Trophoblast cell (in vitro differentiated cells and primary cell): Measurements from ENCODE around the gene RAB3GAP1.
"Not testable (repeated sequence)": the region's sequence is repeated elsewhere in the genome, so short reads cannot be mapped to it uniquely, and the experiment has no call there.

Experiments
- DNase-seq, 2 donors: peaks; one replicate each; pipeline ENCODE4 v3.0.0-alpha.2; 2016
- H2AFZ ChIP-seq: 2 replicates; pipeline ENCODE4 v1.6.1; 2013; ENCODE audit warnings: low read length, moderate library complexity, mild to moderate bottlenecking; ENCODE audit not compliant: insufficient read depth, poor library complexity
- H2AK5ac ChIP-seq: 2 replicates; pipeline ENCODE4 v1.6.1; 2013; ENCODE audit warnings: mild to moderate bottlenecking, low read length
- H2BK120ac ChIP-seq: 2 replicates; pipeline ENCODE4 v1.6.1; 2013; ENCODE audit warnings: low read length, mild to moderate bottlenecking, moderate library complexity; ENCODE audit not compliant: insufficient read depth, poor library complexity
- H2BK12ac ChIP-seq: 2 replicates; pipeline ENCODE4 v1.6.1; 2013; ENCODE audit warnings: mild to moderate bottlenecking, low read length, moderate library complexity
- H2BK5ac ChIP-seq: 2 replicates; pipeline ENCODE4 v1.6.1; 2013; ENCODE audit warnings: low read length, low read depth, moderate library complexity, mild to moderate bottlenecking; ENCODE audit not compliant: poor library complexity
- H3K14ac ChIP-seq: 2 replicates; pipeline ENCODE4 v1.6.1; 2013; ENCODE audit warnings: mild to moderate bottlenecking, low read length
- H3K18ac ChIP-seq: 2 replicates; pipeline ENCODE4 v1.6.1; 2013; ENCODE audit warnings: mild to moderate bottlenecking, low read length
- H3K23ac ChIP-seq: 2 replicates; pipeline ENCODE4 v1.6.1; 2013; ENCODE audit warnings: low read length
- H3K27ac ChIP-seq: 2 replicates; pipeline ENCODE4 v1.5.1; 2013; ENCODE audit warnings: low read depth, mild to moderate bottlenecking, inconsistent platforms, low read length, moderate library complexity
- H3K27me3 ChIP-seq: 2 replicates; pipeline ENCODE4 v1.6.1; 2013; ENCODE audit warnings: inconsistent platforms, mild to moderate bottlenecking, low read length, moderate library complexity; ENCODE audit not compliant: insufficient read depth
- H3K36me3 ChIP-seq, 2 experiments: 1 replicate in 1 of 2; 2 replicates in 1 of 2; pipeline ENCODE4 v1.6.1; 2013; ENCODE audit warnings: low read length in 2 of 2, mild to moderate bottlenecking in 2 of 2, moderate library complexity in 1 of 2; ENCODE audit not compliant: insufficient read depth in 2 of 2, control insufficient read depth in 1 of 2
- H3K4ac ChIP-seq: 2 replicates; pipeline ENCODE4 v1.6.1; 2013; ENCODE audit warnings: low read depth, mild to moderate bottlenecking, low read length, moderate library complexity
- H3K4me1 ChIP-seq, 2 experiments: 1 replicate in 1 of 2; 2 replicates in 1 of 2; pipeline ENCODE4 v1.6.1; 2013; ENCODE audit warnings: low read length in 2 of 2, mild to moderate bottlenecking in 2 of 2, moderate library complexity in 1 of 2; ENCODE audit not compliant: insufficient read depth in 2 of 2, control insufficient read depth in 1 of 2
- H3K4me2 ChIP-seq: 2 replicates; pipeline ENCODE4 v1.6.1; 2013; ENCODE audit warnings: inconsistent platforms, mild to moderate bottlenecking, low read length, moderate library complexity
- H3K4me3 ChIP-seq: 2 replicates; pipeline ENCODE4 v1.5.1; 2013; ENCODE audit warnings: mild to moderate bottlenecking, low read depth, low read length, inconsistent platforms
- H3K79me1 ChIP-seq: one replicate; pipeline ENCODE4 v1.6.1; 2013; ENCODE audit warnings: low read length
- H3K79me2 ChIP-seq: 2 replicates; pipeline ENCODE4 v1.6.1; 2013; ENCODE audit warnings: low read length, mild to moderate bottlenecking; ENCODE audit not compliant: control insufficient read depth, insufficient read depth, poor library complexity
- H3K9ac ChIP-seq: 2 replicates; pipeline ENCODE4 v1.6.1; 2013; ENCODE audit warnings: mild to moderate bottlenecking, low read length
- H3K9me3 ChIP-seq: 2 replicates; pipeline ENCODE4 v1.6.1; 2013; ENCODE audit warnings: low read depth, mild to moderate bottlenecking, control low read depth, inconsistent platforms, low read length; ENCODE audit not compliant: insufficient read depth
- H4K12ac ChIP-seq: 2 replicates; pipeline ENCODE4 v1.6.1; 2013; ENCODE audit warnings: low read depth, mild to moderate bottlenecking, low read length, moderate library complexity
- H4K8ac ChIP-seq: 2 replicates; pipeline ENCODE4 v1.6.1; 2013; ENCODE audit warnings: low read depth, mild to moderate bottlenecking, low read length, moderate library complexity
- H4K91ac ChIP-seq: one replicate; pipeline ENCODE4 v1.6.1; 2013; ENCODE audit warnings: low read depth, mild to moderate bottlenecking, low read length, moderate library complexity
- WGBS: extraction: QIAGEN DNeasy Blood & Tissue Kit; methylation state at CpG from one replicate; pipeline ENCODE4 v1.1.7; 2013; ENCODE audit warnings: missing lambda C conversion rate; ENCODE audit not compliant: insufficient read length, insufficient coverage; ENCODE audit errors: extremely low coverage; 5-methylcytosine and 5-hydroxymethylcytosine counted together

RAB3GAP1 gene

GRCh38 chr2:135076556-135076955 is 24.5 kb downstream of the RAB3GAP1 start:
- H3K4me3 ChIP-seq, result no peak overlapping the region
- H3K9ac ChIP-seq, result no peak overlapping the region
- peaks cover 7% of the 10 kb centered on the region for H3K9me3 ChIP-seq
- H2BK12ac ChIP-seq, result no peak overlapping the region
- H3K18ac ChIP-seq, result no peak overlapping the region
- H2BK5ac ChIP-seq, result no peak overlapping the region
- WGBS, result no CpG with 5 or more reads among the region's 2 CpGs
- no peak overlapping the region for H2AK5ac ChIP-seq
- no peak overlapping the region for H4K8ac ChIP-seq
- H3K4ac ChIP-seq, result no peak overlapping the region
- H3K23ac ChIP-seq, result no peak overlapping the region
- peaks cover 8 to 15% of the 10 kb centered on the region in 2 experiments for H3K36me3 ChIP-seq
- no peak overlapping the region for H4K12ac ChIP-seq
- H4K91ac ChIP-seq, result no peak overlapping the region
- H3K27ac ChIP-seq, result no peak overlapping the region
- no peaks in the 10 kb centered on the region for H3K27me3 ChIP-seq
- H3K14ac ChIP-seq, result no peak overlapping the region
- no peaks in the 10 kb centered on the region for H3K79me2 ChIP-seq
- no peaks in the 10 kb centered on the region for H3K79me1 ChIP-seq
- H3K4me2 ChIP-seq, result no peak overlapping the region
- H3K4me1 ChIP-seq, result no peaks in the 10 kb centered on the region
- no peak overlapping the region for H2BK120ac ChIP-seq
- no peak for DNase-seq
- no peak overlapping the region for H2AFZ ChIP-seq

DNA sequence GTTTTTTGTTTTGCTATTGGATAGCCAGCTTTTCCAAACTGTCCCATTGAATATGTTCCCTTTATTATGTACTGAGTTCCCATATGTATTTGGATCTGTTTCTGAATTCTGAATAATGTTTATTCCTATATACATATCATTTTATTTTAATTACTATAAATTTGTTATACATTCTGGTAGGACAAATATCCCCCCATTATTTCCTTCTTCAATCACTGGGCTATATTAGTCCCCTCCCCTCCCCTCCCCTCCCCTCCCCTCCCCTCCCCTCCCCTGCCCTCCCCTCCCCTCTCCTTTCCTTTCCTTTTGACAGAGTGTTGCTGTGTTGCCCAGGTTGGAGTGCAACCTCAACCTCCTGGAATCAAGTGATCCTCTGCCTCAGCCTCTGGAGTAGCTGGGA is 26.3 kb downstream of the RAB3GAP1 start:
- Histone ChIP-seq H3K79me2 (no peaks in the 10 kb centered on the region), H2BK120ac (no peak overlapping the region), H3K23ac (no peak overlapping the region), H2AFZ (no peak overlapping the region), H4K8ac (no peak overlapping the region), H3K9me3 (peaks cover under 1% of the 10 kb centered on the region), H4K91ac (no peak overlapping the region), H2BK12ac (no peak overlapping the region), H3K4me2 (no peak overlapping the region), H3K9ac (no peak overlapping the region), H4K12ac (no peak overlapping the region), H3K14ac (no peak overlapping the region), H2BK5ac (no peak overlapping the region), H3K18ac (no peak overlapping the region), H3K4me1 (no peaks in the 10 kb centered on the region), H3K4me3 (no peak overlapping the region), H3K36me3 (peaks cover 2 to 8% of the 10 kb centered on the region in 2 experiments), H3K79me1 (no peaks in the 10 kb centered on the region), H3K27me3 (no peaks in the 10 kb centered on the region), H3K27ac (no peak overlapping the region), H2AK5ac (no peak overlapping the region), H3K4ac (no peak overlapping the region)
- no peak for DNase-seq

- no peak overlapping the region for H2AFZ ChIP-seq
- no peak overlapping the region for H2AK5ac ChIP-seq
- no peaks in the 10 kb centered on the region for H3K36me3 ChIP-seq
- no peak overlapping the region for H3K4me3 ChIP-seq
- no peak overlapping the region for H3K14ac ChIP-seq
- H2BK12ac ChIP-seq, result no peak overlapping the region
- no peak for DNase-seq
- H3K4me1 ChIP-seq, result no peaks in the 10 kb centered on the region
- no peaks in the 10 kb centered on the region for H3K9me3 ChIP-seq
- no peak overlapping the region for H3K18ac ChIP-seq
- H3K23ac ChIP-seq, result no peak overlapping the region
- no peak overlapping the region for H2BK120ac ChIP-seq
- H3K4me2 ChIP-seq, result no peak overlapping the region
- H3K79me2 ChIP-seq, result no peaks in the 10 kb centered on the region
- H2BK5ac ChIP-seq, result no peak overlapping the region
- no peak overlapping the region for H3K4ac ChIP-seq
- no peak overlapping the region for H3K9ac ChIP-seq
- no peak overlapping the region for H4K12ac ChIP-seq
- no peak overlapping the region for H3K27ac ChIP-seq
- no peaks in the 10 kb centered on the region for H3K79me1 ChIP-seq
- no peak overlapping the region for H4K8ac ChIP-seq
- no CpG with 5 or more reads among the region's 2 CpGs for WGBS
- H4K91ac ChIP-seq, result no peak overlapping the region
- no peaks in the 10 kb centered on the region for H3K27me3 ChIP-seq
Measured at GRCh38 chr2:135086222-135086621, 34.1 kb downstream of the RAB3GAP1 start.

- H3K18ac ChIP-seq, result not testable (repeated sequence)
Measured at GRCh38 chr2:135089597-135089996, 37.5 kb downstream of the RAB3GAP1 start.

More at GRCh38 chr2:135089597-135089996, 37.5 kb downstream of the RAB3GAP1 start:
- H2BK12ac ChIP-seq, H3K4me2 ChIP-seq, H3K14ac ChIP-seq, H4K12ac ChIP-seq, H3K9me3 ChIP-seq, H2AK5ac ChIP-seq, H2BK120ac ChIP-seq, H2AFZ ChIP-seq, H3K79me1 ChIP-seq, H4K8ac ChIP-seq, H3K4me3 ChIP-seq, H3K4ac ChIP-seq, H3K27ac ChIP-seq, H3K79me2 ChIP-seq, H4K91ac ChIP-seq, H3K9ac ChIP-seq, H3K4me1 ChIP-seq, H3K27me3 ChIP-seq, H2BK5ac ChIP-seq, H3K36me3 ChIP-seq, DNase-seq, H3K23ac ChIP-seq: not testable (repeated sequence)
- no CpG with 5 or more reads among the region's 4 CpGs for WGBS
